ENCODE data around the gene ZNF787. TPM values are rescaled to one million over a fixed set of nuclear protein-coding genes. Genes with fewer than 3 reads are reported as not detected.

Gene ZNF787
- total and polyA plus RNA-seq, 2 of the 8 experiments (the other 6 are each of a cell fraction or from before 2014, with no cell fraction given), result 19.7 to 56.0 TPM

GRCh38 chr19:56097776-56098175 is 23.3 kb downstream of the ZNF787 start:
- Histone ChIP-seq H3K4ac (replicated peaks; ENCODE audit: insufficient read length, low read depth, low read length) (no peak overlapping the region), H3K18ac (ENCODE audit: extremely low read depth, low read length) (no peak overlapping the region), H3K56ac (replicated peaks; ENCODE audit: insufficient read length, low read depth, low read length) (no peak overlapping the region), H3K4me1 (replicated peaks in 1 of 4; ENCODE audit: control insufficient read depth in 3 of 4, insufficient read depth in 4 of 4, low read length in 3 of 4) (no peaks in the 10 kb centered on the region; a peak in 1 of 7 replicates), H4K5ac (ENCODE audit: insufficient read length, low read depth, low read length) (no peak overlapping the region), H3K27ac (ENCODE audit: low read depth, low read length) (no peak overlapping the region), H3K27me3 (replicated peaks in 1 of 4; ENCODE audit: control insufficient read depth in 3 of 4, extremely low read depth in 1 of 4, insufficient read depth in 3 of 4, low read length in 3 of 4) (no peaks in the 10 kb centered on the region), H3K23ac (ENCODE audit: insufficient read length) (no peak overlapping the region), H3K9ac (replicated peaks in 1 of 4; ENCODE audit: extremely low read depth in 1 of 4, low read depth in 3 of 4, low read length in 3 of 4) (no peak overlapping the region), H2BK120ac (replicated peaks; ENCODE audit: low read depth, low read length) (no peak overlapping the region), H2BK15ac (ENCODE audit: low read length) (no peak overlapping the region), H2AK5ac (ENCODE audit: low read depth, low read length) (no peak overlapping the region), H3K4me2 (ENCODE audit: insufficient read depth in 1 of 2, low read depth in 2 of 2, low read length in 2 of 2) (no peak overlapping the region), H2BK5ac (ENCODE audit: low read depth, low read length) (no peak overlapping the region), H3K79me1 (ENCODE audit: low read depth, low read length) (peaks cover 27% of the 10 kb centered on the region), H4K8ac (ENCODE audit: extremely low read depth, insufficient read depth, low read length) (no peak overlapping the region; the same call in 1 of the 2 replicates), H3K23me2 (ENCODE audit: low read depth, low read length) (no peaks in the 10 kb centered on the region), H3K4me3 (ENCODE audit: extremely low read depth in 1 of 4, insufficient read depth in 2 of 4, low read depth in 3 of 4, low read length in 4 of 4) (no peak overlapping the region), H3K9me3 (ENCODE audit: insufficient read depth in 2 of 2, low read depth in 1 of 2, low read length in 1 of 2) (no peaks in the 10 kb centered on the region), H2BK12ac (ENCODE audit: low read depth, low read length) (no peak overlapping the region), H2AFZ (ENCODE audit: low read length) (no peak overlapping the region), H3K79me2 (ENCODE audit: control insufficient read depth in 1 of 2, insufficient read depth in 2 of 2, low read length in 2 of 2) (peaks cover 0 to 65% of the 10 kb centered on the region in 2 experiments; a peak in 3 of 4 replicates), H4K91ac (replicated peaks; ENCODE audit: insufficient read length, low read length) (no peak overlapping the region), H2BK20ac (ENCODE audit: low read length) (no peak overlapping the region), H3K14ac (ENCODE audit: insufficient read length) (no peak overlapping the region), H4K20me1 (replicated peaks in 1 of 2; ENCODE audit: control insufficient read depth in 1 of 2, insufficient read depth in 2 of 2, low read length in 2 of 2) (peaks cover 10 to 34% of the 10 kb centered on the region in 2 experiments), H3K36me3 (ENCODE audit: control insufficient read depth in 2 of 4, insufficient read depth in 4 of 4, low read length in 3 of 4) (peaks cover 2 to 22% (median 7%) of the 10 kb centered on the region in 4 experiments; a peak in 7 of 8 replicates)
- ChIA-PET POLR2A (ENCODE audit: partially characterized antibody) (no interaction called here), CTCF (ENCODE audit: partially characterized antibody) (interaction anchor here (0.6 kb wide), 1 partner anchor 115 kb away, joined by 3 read pairs; no protein-coding TSS in a partner anchor)
- FAIRE-seq (no peak), DNase-seq (ENCODE audit: low read depth in 1 of 2, low spot score in 2 of 2) (no peak)
- 95% methylated on average over 5 of the region's 7 CpGs; no CpG with 5 or more reads in 1 of the 2 experiments for WGBS, 2 experiments (ENCODE audit: extremely low coverage in 1 of 2, insufficient coverage in 1 of 2, insufficient read length in 1 of 2, insufficient replicate concordance in 2 of 2, low coverage in 1 of 2, low lambda C conversion rate in 2 of 2, missing lambda C conversion rate in 1 of 2)
- TF ChIP-seq KDM5A (IDR thresholded peaks at IDR 0.05; ENCODE audit: low read length), result no peak
- TF ChIP-seq BCL11A (IDR thresholded peaks at IDR 0.05; ENCODE audit: low read depth in 2 of 2, low read length in 2 of 2), result no peak
- TF ChIP-seq POU5F1 (IDR thresholded peaks at IDR 0.05; ENCODE audit: low read depth, low read length), result no peak
- no peak for TF ChIP-seq RFX5 (IDR thresholded peaks at IDR 0.05; ENCODE audit: borderline replicate concordance, low read depth, low read length)
- TF ChIP-seq E2F6 (IDR thresholded peaks at IDR 0.05), result no peak
- TF ChIP-seq SP2 (IDR thresholded peaks at IDR 0.05; ENCODE audit: low read length), result no peak
- no peak for TF ChIP-seq POLR2A (IDR thresholded peaks at IDR 0.05; ENCODE audit: control extremely low read depth in 1 of 2, low read depth in 2 of 2, low read length in 2 of 2)
- TF ChIP-seq SUZ12 (IDR thresholded peaks at IDR 0.05; ENCODE audit: low read length), result no peak
- no peak for TF ChIP-seq HDAC2 (IDR thresholded peaks at IDR 0.05; ENCODE audit: borderline replicate concordance in 1 of 2, low read depth in 2 of 2, low read length in 2 of 2)
- TF ChIP-seq TBP (IDR thresholded peaks at IDR 0.05; ENCODE audit: low read depth, low read length), result no peak
- no peak for TF ChIP-seq RBBP5 (IDR thresholded peaks at IDR 0.05; ENCODE audit: borderline replicate concordance, low read depth, low read length)
- TF ChIP-seq SP4 (IDR thresholded peaks at IDR 0.05; ENCODE audit: low read length), result no peak
- no peak for TF ChIP-seq JUND (IDR thresholded peaks at IDR 0.05; ENCODE audit: low read length)

All from H1 (cell line).